ENCODE measurements around the gene KCNQ5. TPM values are rescaled to one million over a fixed set of nuclear protein-coding genes. Genes with fewer than 3 reads are reported as not detected.

Gene KCNQ5
- total and polyA plus RNA-seq, 11 donors: 0.06 to 0.18 TPM; not detected in 9

DNA sequence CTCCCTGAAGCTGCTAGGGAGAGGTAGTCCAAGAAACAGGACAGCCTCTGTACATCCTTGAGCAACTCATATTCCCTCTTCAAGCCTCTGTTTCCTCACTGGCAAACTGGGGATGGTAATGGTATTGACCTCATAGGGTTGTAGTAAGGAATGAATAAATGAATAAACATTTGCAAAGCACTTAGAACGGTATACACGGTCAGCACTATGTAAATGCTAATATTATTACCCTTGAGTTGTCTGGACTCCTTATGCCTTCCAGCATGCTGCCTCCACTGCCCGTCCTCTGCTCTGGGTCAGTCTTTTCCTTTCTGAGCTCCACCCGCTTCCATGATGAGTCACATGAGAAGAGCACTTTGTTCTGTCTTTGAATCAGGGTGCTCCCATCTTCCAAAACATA is 552.8 kb downstream of the KCNQ5 start:
- H3K27me3 ChIP-seq: peaks cover 0 to 10% (median 0%) of the 10 kb centered on the region in 9 donors
- 84 to 90% (median 89%) methylated on average over 4 of the region's 4 CpGs for WGBS, 4 donors
- DNase-seq (no peak), ATAC-seq (no peak)
- H3K4me3 ChIP-seq: no peak overlapping the region
- no peaks in the 10 kb centered on the region for H3K4me1 ChIP-seq
- H3K9me3 ChIP-seq: no peaks in the 10 kb centered on the region
- TF ChIP-seq, protein P1, sequence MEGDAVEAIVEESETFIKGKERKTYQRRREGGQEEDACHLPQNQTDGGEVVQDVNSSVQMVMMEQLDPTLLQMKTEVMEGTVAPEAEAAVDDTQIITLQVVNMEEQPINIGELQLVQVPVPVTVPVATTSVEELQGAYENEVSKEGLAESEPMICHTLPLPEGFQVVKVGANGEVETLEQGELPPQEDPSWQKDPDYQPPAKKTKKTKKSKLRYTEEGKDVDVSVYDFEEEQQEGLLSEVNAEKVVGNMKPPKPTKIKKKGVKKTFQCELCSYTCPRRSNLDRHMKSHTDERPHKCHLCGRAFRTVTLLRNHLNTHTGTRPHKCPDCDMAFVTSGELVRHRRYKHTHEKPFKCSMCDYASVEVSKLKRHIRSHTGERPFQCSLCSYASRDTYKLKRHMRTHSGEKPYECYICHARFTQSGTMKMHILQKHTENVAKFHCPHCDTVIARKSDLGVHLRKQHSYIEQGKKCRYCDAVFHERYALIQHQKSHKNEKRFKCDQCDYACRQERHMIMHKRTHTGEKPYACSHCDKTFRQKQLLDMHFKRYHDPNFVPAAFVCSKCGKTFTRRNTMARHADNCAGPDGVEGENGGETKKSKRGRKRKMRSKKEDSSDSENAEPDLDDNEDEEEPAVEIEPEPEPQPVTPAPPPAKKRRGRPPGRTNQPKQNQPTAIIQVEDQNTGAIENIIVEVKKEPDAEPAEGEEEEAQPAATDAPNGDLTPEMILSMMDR (IDR thresholded peaks at IDR 0.05): no peak
- TF ChIP-seq POLR2A (IDR thresholded peaks at IDR 0.05): no peak
- intact Hi-C loops (cut with DNase I): no loop called here
- no peaks in the 10 kb centered on the region for H3K36me3 ChIP-seq
- no peak overlapping the region for H3K27ac ChIP-seq

DNA sequence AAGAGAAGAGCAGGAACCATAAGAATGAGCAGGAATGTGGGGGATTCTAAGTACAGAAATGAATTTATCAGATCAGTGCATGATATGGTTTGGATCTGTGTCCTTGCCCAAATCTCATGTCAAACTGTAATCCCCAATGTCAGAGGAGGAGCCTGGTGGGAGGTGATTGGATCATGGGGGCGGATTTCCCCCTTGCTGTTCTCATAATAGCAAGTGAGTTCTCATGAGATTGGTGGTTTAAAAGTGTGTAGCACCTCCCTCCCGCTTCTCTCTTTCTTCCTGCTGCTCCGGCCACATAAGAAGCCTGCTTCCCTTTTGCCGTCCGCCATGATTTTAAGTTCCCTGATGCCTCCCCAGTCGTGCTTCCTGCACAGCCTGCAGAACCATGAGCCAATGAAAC is 554.2 kb downstream of the KCNQ5 start:
- ATAC-seq: no peak
- peaks cover 0 to 5% (median 0%) of the 10 kb centered on the region in 12 donors for H3K4me1 ChIP-seq
- TF ChIP-seq POLR2A (IDR thresholded peaks at IDR 0.05): no peak
- TF ChIP-seq, protein P1 (IDR thresholded peaks at IDR 0.05): no peak
- intact Hi-C loops (cut with DNase I): no loop called here
- H3K27me3 ChIP-seq: peaks cover 0 to 10% (median 0%) of the 10 kb centered on the region in 9 donors
- no peak for DNase-seq
- no peaks in the 10 kb centered on the region for H3K36me3 ChIP-seq
- WGBS, 4 donors: 81 to 84% (median 83%) methylated on average over 6 of the region's 6 CpGs
- H3K4me3 ChIP-seq: no peak overlapping the region
- no peaks in the 10 kb centered on the region for H3K9me3 ChIP-seq
- no peak overlapping the region for H3K27ac ChIP-seq

DNA sequence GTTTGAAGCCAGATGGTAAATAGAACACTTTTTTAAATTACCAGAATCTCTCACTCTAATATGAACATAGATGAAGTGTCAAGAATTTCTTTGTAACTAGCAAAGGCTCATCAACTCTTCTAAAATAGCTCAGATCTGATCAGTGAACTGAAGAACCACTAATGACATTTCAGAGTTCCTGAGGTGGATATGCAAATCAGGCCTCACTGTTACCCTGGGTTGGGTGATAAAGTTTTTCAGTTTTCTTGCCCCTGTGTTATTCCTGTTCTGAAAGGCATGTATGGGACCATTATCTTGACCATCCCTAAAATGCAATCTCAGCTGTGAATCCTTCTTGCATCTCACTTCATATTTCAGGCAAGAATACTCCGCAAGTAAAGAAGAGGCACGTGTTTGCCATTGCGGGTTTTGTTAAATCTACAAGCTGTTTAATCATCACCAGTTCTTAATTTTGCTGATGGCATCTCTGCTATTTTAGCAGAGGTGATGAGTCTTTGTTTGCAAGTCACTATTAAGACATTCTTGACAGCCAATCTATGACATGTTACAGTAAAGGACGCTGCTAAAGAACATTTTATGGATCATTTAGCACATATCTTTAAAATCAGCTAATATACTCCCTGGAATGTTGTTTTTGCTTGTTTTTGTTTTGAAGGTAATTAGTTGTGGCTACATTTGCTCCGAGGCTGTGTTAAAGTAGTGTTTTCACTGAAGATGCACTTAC is 555.5 kb downstream of the KCNQ5 start:
- 78 to 86% (median 82%) methylated on average over 5 of the region's 5 CpGs for WGBS, 4 donors
- H3K36me3 ChIP-seq: no peaks in the 10 kb centered on the region
- intact Hi-C loops (cut with DNase I): no loop called here

DNA sequence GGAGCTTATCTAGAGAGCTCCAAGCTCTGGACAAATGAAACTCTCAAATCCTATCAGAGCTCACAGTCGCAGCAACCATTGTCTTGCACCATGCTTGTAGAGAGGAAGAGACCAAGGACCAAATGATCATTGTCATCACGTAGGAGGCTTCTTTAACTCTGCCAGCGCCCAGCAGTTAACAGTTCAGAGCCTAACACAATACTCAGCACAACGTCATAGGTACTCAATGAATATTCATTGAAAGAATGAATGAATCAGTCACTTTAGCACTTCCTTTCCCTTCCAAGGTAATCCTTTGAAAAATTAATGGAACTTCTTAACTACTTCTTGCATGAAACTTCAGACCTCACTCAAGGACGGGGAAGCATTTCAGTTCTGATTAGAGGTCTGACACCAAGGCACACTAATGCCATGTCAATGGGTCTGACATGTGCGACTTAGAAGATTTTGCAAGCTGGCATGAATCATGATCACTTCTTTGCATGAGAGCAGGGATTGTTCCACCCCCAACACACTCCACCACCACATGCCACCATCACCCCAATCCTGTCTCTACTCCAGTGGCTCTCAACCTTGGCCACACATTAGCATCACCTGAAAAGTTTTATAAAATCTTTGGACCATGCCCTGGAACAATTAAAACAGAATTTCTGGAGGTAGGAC is 558.3 kb downstream of the KCNQ5 start:
- Histone ChIP-seq H3K4me1 (peaks cover 0 to 5% (median 0%) of the 10 kb centered on the region in 12 donors), H3K4me3 (no peak overlapping the region), H3K9me3 (no peaks in the 10 kb centered on the region), H3K27me3 (peaks cover 0 to 11% (median 3%) of the 10 kb centered on the region in 9 donors), H3K36me3 (no peaks in the 10 kb centered on the region), H3K27ac (no peak overlapping the region)
- no peak for ATAC-seq
- no peak for DNase-seq
- intact Hi-C loops (cut with DNase I): loop anchor here (2.0 to 5.0 kb wide), 2 partner anchors 767 to 768 kb away; no protein-coding TSS in a partner anchor
- TF ChIP-seq, protein P1 (IDR thresholded peaks at IDR 0.05): no peak
- TF ChIP-seq POLR2A (IDR thresholded peaks at IDR 0.05): no peak
- 74 to 83% (median 76%) methylated on average over 6 of the region's 6 CpGs for WGBS, 4 donors

More for the DNA sequence above, 555.5 kb downstream of the KCNQ5 start:
- DNase-seq: no peak
- Histone ChIP-seq H3K27me3 (peaks cover 0 to 10% (median 0%) of the 10 kb centered on the region in 9 donors), H3K9me3 (no peaks in the 10 kb centered on the region), H3K27ac (no peak overlapping the region), H3K4me1 (peaks cover 0 to 5% (median 0%) of the 10 kb centered on the region in 12 donors), H3K4me3 (no peak overlapping the region)
- ATAC-seq: no peak
- TF ChIP-seq POLR2A (IDR thresholded peaks at IDR 0.05): no peak
- TF ChIP-seq, protein P1 (IDR thresholded peaks at IDR 0.05): no peak
